Fibroblast of the conjunctiva (primary cell): ENCODE results near the gene HINT1.
"Not testable (repeated sequence)": the region's sequence is repeated elsewhere in the genome, so short reads cannot be mapped to it uniquely, and the experiment has no call there.

Experiments used
- DNase-seq: peaks from one replicate; pipeline ENCODE4 v3.0.0-alpha.2; 2010; ENCODE audit warnings: low read depth

The HINT1 gene

GRCh38 chr5:131165119-131165727 lies at the start of gene HINT1:
HINT1 (minus strand) TSS chr5:131165256; CDS start chr5:131165205, 51 bp downstream.
- peak; percentile 81 for DNase-seq

DNA sequence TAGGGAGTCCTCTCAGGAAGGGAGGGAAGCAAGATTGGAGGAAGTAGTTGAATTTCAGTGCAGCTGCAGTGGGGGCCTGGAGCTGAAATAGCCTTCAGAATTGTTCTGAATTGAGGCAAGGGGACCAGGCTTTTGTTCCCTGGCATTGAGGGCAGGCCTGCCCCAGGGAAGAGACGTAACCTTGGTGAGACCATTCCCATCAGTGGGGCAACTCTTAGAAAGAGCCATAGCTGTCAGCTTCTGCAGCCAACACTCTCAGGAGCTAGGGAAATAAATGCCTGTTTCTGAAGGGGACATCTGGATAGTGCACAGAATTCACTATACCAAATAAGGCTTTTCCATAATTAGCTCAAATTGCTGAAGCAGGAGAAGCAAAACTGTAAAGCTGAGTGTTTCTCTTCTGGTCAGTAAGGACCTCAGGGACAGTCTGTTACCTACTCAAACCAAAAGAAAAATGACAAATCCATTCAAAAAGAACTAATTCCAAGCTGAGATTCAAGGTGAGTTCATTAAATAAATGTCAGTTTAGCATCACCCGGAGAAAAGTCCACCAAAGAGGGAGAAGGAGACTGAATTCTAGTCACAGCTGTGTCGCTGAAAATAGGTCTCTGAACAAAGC lies 49.7 kb upstream of the HINT1 start:
- DNase-seq = no peak

DNA sequence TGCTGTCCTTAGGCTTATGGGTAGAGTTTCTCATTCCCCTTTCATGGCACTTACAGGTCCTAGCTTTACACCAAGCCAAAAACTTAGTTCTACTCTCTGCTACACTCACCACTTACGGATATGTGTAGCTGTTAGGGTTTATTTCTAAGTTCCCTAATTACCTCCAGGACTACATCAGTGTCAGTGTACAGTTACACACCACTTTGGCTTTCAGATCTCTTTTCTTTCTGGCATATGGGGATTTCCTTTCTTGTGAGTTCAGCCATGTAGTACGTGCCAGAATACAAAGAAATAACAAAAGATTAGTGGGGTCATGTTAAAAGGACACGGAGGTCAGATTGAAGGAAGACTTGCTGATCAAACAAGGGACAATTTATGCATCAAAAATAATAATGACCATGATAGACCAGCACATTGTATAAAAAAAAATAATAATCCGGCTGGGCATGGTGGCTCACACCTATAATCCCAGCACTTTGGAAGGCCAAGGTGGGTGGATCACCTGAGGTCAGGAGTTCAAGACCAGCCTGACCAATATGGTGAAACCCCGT lies 47.5 kb upstream of the HINT1 start:
- DNase-seq = no peak

- no peak for DNase-seq
Observed at GRCh38 chr5:131211669-131212068, 46.6 kb upstream of the HINT1 start.

GRCh38 chr5:131210151-131210510 lies 45.1 kb upstream of the HINT1 start:
- DNase-seq = no peak

GRCh38 chr5:131209506-131210150 lies 44.6 kb upstream of the HINT1 start:
- DNase-seq = no peak

GRCh38 chr5:131209175-131209505 lies 44.1 kb upstream of the HINT1 start:
- no peak for DNase-seq

GRCh38 chr5:131206772-131207171 lies 41.7 kb upstream of the HINT1 start:
- no peak for DNase-seq

DNA sequence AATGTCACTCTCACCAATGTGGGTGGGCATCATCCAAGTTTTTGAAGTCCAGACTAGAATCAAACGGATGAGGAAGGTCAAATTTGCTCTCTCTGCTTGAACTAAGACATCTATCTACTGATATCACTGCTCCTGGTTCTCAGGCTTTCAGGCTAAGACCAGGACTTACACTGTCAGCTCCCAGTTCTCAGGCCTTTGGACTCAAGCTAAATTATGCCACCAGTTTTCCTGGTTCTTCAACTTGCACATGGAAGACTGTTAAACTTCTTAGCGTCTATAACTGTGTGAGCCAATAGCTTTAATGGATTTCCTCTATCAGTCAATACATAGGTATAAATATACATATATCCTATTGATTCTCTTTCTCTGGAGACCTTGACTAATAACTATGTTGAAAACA lies 41.0 kb upstream of the HINT1 start:
- no peak for DNase-seq

- no peak for DNase-seq
Observed at GRCh38 chr5:131204964-131205363, 39.9 kb upstream of the HINT1 start.

- DNase-seq = no peak
Observed at GRCh38 chr5:131200560-131200959, 35.5 kb upstream of the HINT1 start.

- peak; percentile 28 for DNase-seq
Observed at GRCh38 chr5:131198625-131199024, 33.6 kb upstream of the HINT1 start.

GRCh38 chr5:131196331-131196730 lies 31.3 kb upstream of the HINT1 start:
- DNase-seq = no peak

DNA sequence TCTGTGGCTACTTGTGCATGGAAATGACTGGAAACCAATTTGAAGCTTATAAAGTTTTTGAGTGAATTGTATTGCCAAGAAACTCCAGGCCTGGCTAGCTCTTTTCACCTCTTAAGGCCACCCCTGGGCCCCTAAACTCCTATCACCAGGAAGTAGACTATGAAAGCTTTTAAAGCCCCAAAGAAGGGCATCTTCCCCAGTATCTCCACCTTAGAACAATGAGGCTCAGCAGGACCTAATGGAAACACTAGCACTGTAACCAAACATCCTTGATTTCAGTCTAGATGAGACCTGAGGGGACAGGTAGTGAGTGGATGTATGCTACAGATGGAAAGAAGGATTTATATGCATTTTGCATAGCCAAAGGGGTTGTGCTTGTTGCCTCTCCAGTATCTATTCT lies 30.6 kb upstream of the HINT1 start:
- no peak for DNase-seq

DNA sequence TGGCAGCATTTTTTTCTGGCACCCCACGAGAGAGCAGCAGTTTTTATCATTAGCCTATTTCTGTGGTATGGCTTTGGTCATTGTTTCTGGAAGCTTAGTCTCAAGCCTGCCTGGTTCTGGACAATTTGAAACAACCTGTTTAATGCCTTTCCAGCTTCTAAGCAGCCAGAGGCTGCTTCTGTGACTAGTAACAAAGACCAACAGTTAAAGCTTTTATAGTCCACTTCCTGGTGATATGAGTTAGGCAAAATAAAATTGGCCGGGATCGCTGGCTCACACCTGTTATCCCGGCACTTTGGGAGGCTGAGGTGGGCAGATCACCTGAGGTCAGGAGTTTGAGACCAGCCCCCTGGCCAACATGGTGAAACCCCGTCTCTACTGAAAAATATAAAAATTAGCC lies 29.7 kb upstream of the HINT1 start:
- no peak for DNase-seq

GRCh38 chr5:131193897-131194296 lies 28.8 kb upstream of the HINT1 start:
- DNase-seq = not testable (repeated sequence)

- no peak for DNase-seq
Observed at GRCh38 chr5:131193106-131193505, 28.1 kb upstream of the HINT1 start.

DNA sequence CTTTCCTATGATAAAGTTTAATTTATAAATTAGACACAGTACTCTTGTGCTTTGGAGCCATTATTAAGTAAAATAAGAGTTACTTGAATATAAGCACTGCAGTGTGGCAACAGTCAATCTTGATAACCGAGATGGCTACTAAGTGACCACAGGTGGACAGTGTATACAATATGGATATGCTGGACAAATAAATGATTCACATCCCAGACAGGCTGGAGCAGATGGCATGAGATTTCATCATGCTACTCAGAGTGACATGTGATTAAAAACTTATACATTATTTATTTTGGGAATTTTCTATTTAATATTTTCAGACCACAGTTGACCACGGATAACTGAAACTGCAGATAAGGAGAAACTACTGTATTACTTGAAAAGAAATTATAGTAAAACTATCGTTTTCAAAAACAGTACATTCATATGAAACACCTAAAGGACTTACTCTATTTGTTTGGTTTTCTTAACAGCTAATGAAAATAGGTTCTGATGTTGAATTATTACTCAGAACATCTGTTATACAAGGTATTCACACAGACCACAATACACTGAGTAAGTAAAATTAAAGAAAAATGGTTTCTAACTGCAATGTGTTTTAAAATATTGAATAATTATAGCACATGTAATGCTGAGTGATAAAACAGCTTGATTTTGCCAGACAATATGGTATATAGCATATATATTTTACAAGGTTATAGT lies 21.7 kb upstream of the HINT1 start:
- peak; percentile 45 for DNase-seq

GRCh38 chr5:131185523-131186104 lies 20.6 kb upstream of the HINT1 start:
- DNase-seq = no peak

GRCh38 chr5:131182839-131183238 lies 17.8 kb upstream of the HINT1 start:
- no peak for DNase-seq

DNA sequence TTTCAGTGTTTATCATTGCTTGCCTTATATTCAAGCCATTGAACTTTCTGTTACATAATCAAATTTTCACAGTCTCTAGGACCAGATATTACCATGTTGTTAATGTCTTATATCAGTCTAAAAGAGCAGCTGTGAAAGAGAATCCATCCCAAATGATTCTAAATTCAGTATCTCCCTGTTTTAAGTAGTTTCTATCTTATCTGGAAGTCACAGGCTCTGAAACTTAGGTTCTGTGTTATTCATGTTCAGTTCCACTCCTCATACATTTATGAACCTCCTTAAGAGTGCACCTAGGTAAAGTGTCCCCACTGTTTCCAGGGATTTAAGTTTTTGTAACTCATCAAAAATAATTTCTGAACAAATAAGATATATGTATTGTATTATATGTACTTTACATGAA lies 15.4 kb upstream of the HINT1 start:
- no peak for DNase-seq

- no peak for DNase-seq
Observed at GRCh38 chr5:131171276-131171810, 6.3 kb upstream of the HINT1 start.
